AG20443 (cell line): ENCODE data around the gene TAOK3.
"Not testable (repeated sequence)": the region's sequence is repeated elsewhere in the genome, so short reads cannot be mapped to it uniquely, and the experiment has no call there.

Experiments
- DNase-seq: peaks from one replicate; pipeline ENCODE4 v3.0.0; 2012; ENCODE audit warnings: low spot score, mixed read lengths

TAOK3 gene

GRCh38 chr12:118299791-118300460 lies 72.8 kb downstream of the TAOK3 start:
- no peak for DNase-seq

GRCh38 chr12:118297284-118297683 lies 75.4 kb downstream of the TAOK3 start:
- no peak for DNase-seq

GRCh38 chr12:118292836-118293235 lies 79.9 kb downstream of the TAOK3 start:
- no peak for DNase-seq

- no peak for DNase-seq
Measured at GRCh38 chr12:118290130-118290529, 82.6 kb downstream of the TAOK3 start.

GRCh38 chr12:118288174-118288573 lies 84.5 kb downstream of the TAOK3 start:
- DNase-seq, result no peak

GRCh38 chr12:118287728-118288127 lies 85.0 kb downstream of the TAOK3 start:
- no peak for DNase-seq

- DNase-seq, result no peak
Measured at GRCh38 chr12:118282767-118283166, 89.9 kb downstream of the TAOK3 start.

- DNase-seq, result not testable (repeated sequence)
Measured at GRCh38 chr12:118278288-118278687, 94.4 kb downstream of the TAOK3 start.

- no peak for DNase-seq
Measured at GRCh38 chr12:118274066-118274465, 98.6 kb downstream of the TAOK3 start.

- DNase-seq, result no peak
Measured at GRCh38 chr12:118271770-118272417, 100.8 kb downstream of the TAOK3 start.

- DNase-seq, result no peak
Measured at GRCh38 chr12:118271183-118271582, 101.5 kb downstream of the TAOK3 start.

- no peak for DNase-seq
Measured at GRCh38 chr12:118269806-118270205, 102.9 kb downstream of the TAOK3 start.

- no peak for DNase-seq
Measured at GRCh38 chr12:118259079-118259478, 113.6 kb downstream of the TAOK3 start.

- DNase-seq, result no peak
Measured at GRCh38 chr12:118256352-118256751, 116.4 kb downstream of the TAOK3 start.

- DNase-seq, result no peak
Measured at GRCh38 chr12:118249547-118249946, 123.2 kb downstream of the TAOK3 start.

GRCh38 chr12:118245886-118246285 lies 126.8 kb downstream of the TAOK3 start:
- not testable (repeated sequence) for DNase-seq

- DNase-seq, result no peak
Measured at GRCh38 chr12:118238888-118239287, 133.8 kb downstream of the TAOK3 start.

- no peak for DNase-seq
Measured at GRCh38 chr12:118237908-118238307, 134.8 kb downstream of the TAOK3 start.

GRCh38 chr12:118237052-118237665 lies 135.5 kb downstream of the TAOK3 start:
- DNase-seq, result no peak

- DNase-seq, result no peak
Measured at GRCh38 chr12:118220702-118221101, 152.0 kb downstream of the TAOK3 start.

- DNase-seq, result no peak
Measured at GRCh38 chr12:118219772-118220171, 152.9 kb downstream of the TAOK3 start.

- DNase-seq, result no peak
Measured at GRCh38 chr12:118219106-118219505, 153.6 kb downstream of the TAOK3 start.

GRCh38 chr12:118213452-118213851 lies 159.3 kb downstream of the TAOK3 start:
- DNase-seq, result no peak
